ENCODE data around the gene MMRN1.

MMRN1 gene

GRCh38 chr4:89894649-89895550 is at the start of gene MMRN1:
TSS of gene MMRN1 (plus strand) at chr4:89894854. CDS start at chr4:89894972, 118 bp downstream.
- DNase-seq = no peak

- DNase-seq = no peak
Measured at GRCh38 chr4:89847571-89848325, 46.9 kb upstream of the MMRN1 start.

GRCh38 chr4:89855236-89855635 is 39.4 kb upstream of the MMRN1 start:
- DNase-seq = no peak

- no peak for DNase-seq
Measured at GRCh38 chr4:89860971-89861370, 33.7 kb upstream of the MMRN1 start.

- DNase-seq = no peak
Measured at GRCh38 chr4:89863533-89863932, 31.1 kb upstream of the MMRN1 start.

- DNase-seq = no peak
Measured at GRCh38 chr4:89868276-89868675, 26.4 kb upstream of the MMRN1 start.

GRCh38 chr4:89868999-89869589 is 25.6 kb upstream of the MMRN1 start:
- no peak for DNase-seq

- no peak for DNase-seq
Measured at GRCh38 chr4:89871211-89871610, 23.4 kb upstream of the MMRN1 start.

GRCh38 chr4:89876548-89876947 is 18.1 kb upstream of the MMRN1 start:
- DNase-seq = no peak

- DNase-seq = no peak
Measured at GRCh38 chr4:89878611-89879010, 16.0 kb upstream of the MMRN1 start.

- DNase-seq = no peak
Measured at GRCh38 chr4:89879215-89879614, 15.4 kb upstream of the MMRN1 start.

GRCh38 chr4:89889289-89889688 is 5.4 kb upstream of the MMRN1 start:
- no peak for DNase-seq

- no peak for DNase-seq
Measured at GRCh38 chr4:89897867-89898266, 3.2 kb downstream of the MMRN1 start.

GRCh38 chr4:89898304-89898716 is 3.7 kb downstream of the MMRN1 start:
- no peak for DNase-seq

GRCh38 chr4:89899152-89899551 is 4.5 kb downstream of the MMRN1 start:
- no peak for DNase-seq

GRCh38 chr4:89899854-89900253 is 5.2 kb downstream of the MMRN1 start:
- DNase-seq = no peak

- DNase-seq = peak; percentile 5
Measured at GRCh38 chr4:89901808-89902431, 7.3 kb downstream of the MMRN1 start.

- no peak for DNase-seq
Measured at GRCh38 chr4:89904524-89904923, 9.9 kb downstream of the MMRN1 start.

GRCh38 chr4:89906316-89906715 is 11.7 kb downstream of the MMRN1 start:
- DNase-seq = no peak

GRCh38 chr4:89906777-89907521 is 12.3 kb downstream of the MMRN1 start:
- DNase-seq = no peak

GRCh38 chr4:89909889-89910288 is 15.2 kb downstream of the MMRN1 start:
- DNase-seq = no peak

- DNase-seq = no peak
Measured at GRCh38 chr4:89913623-89914022, 19.0 kb downstream of the MMRN1 start.

Measured in NCI-H510A (cell line).